ENCODE data around the gene COL4A4.

The COL4A4 gene

GRCh38 chr2:227035711-227036367 lies 128.2 kb downstream of the COL4A4 start:
- CTCF ChIA-PET, result interaction anchor here (1.2 kb wide), 1 partner anchor 9 kb away, joined by 3 read pairs; no protein-coding TSS in a partner anchor
- TF ChIP-seq ZNF280C (tag by site-specific recombination; IDR thresholded peaks at IDR 0.05) (no peak), RBAK (tag by site-specific recombination; IDR thresholded peaks at IDR 0.05) (no peak), ZBTB21 (tag by site-specific recombination; IDR thresholded peaks at IDR 0.05) (no peak), ZNF214 (tag by site-specific recombination; IDR thresholded peaks at IDR 0.05; ENCODE audit: borderline replicate concordance) (no peak), ZSCAN5A (tag by site-specific recombination; IDR thresholded peaks at IDR 0.05) (no peak), ZSCAN30 (tag by site-specific recombination; IDR thresholded peaks at IDR 0.05) (no peak), ZBTB10 (tag by site-specific recombination; IDR thresholded peaks at IDR 0.05) (no peak), ZNF157 (tag by site-specific recombination; IDR thresholded peaks at IDR 0.05) (no peak), ZBTB44 (tag by site-specific recombination; IDR thresholded peaks at IDR 0.05) (no peak), ZNF394 (tag by site-specific recombination; IDR thresholded peaks at IDR 0.05; ENCODE audit: borderline replicate concordance) (no peak), ZNF175 (tag by site-specific recombination; IDR thresholded peaks at IDR 0.05) (no peak), ZFP37 (tag by site-specific recombination; IDR thresholded peaks at IDR 0.05) (no peak), ZSCAN16 (tag by site-specific recombination; IDR thresholded peaks at IDR 0.05) (no peak), ZNF791 (tag by site-specific recombination; IDR thresholded peaks at IDR 0.05) (no peak), ZNF248 (tag by site-specific recombination; IDR thresholded peaks at IDR 0.05) (no peak), AEBP2 (tag by site-specific recombination; IDR thresholded peaks at IDR 0.05; ENCODE audit: borderline replicate concordance) (no peak)
- no peak overlapping the region for H3K4me3 ChIP-seq (ENCODE audit: low read depth, low read length)
- H3K27ac ChIP-seq (ENCODE audit: extremely low read depth, low read depth, low read length), result no peak overlapping the region
- no peaks in the 10 kb centered on the region for H3K9me3 ChIP-seq (ENCODE audit: control insufficient read depth, insufficient read depth, low read depth, low read length)
- no peaks in the 10 kb centered on the region for H3K36me3 ChIP-seq (ENCODE audit: control insufficient read depth in 2 of 2, insufficient read depth in 1 of 2, low read length in 2 of 2)
- POLR2A ChIA-PET, result no interaction called here
- H3K4me1 ChIP-seq (ENCODE audit: control insufficient read depth, insufficient read depth, low read length), result no peaks in the 10 kb centered on the region

All from HEK293 (cell line).